Testis (tissue), 2 donors: ENCODE results near the gene KRT13.

Experiments used
- POLR2A ChIP-seq: fragments of 450-650 bp; IDR thresholded peaks from one replicate; pipeline ENCODE4 v1.6.1; 2017; ENCODE audit warnings: antibody characterized with exemption, mild to moderate bottlenecking, moderate library complexity
- TF ChIP-seq, protein P1 (sequence below), 3 experiments: fragments of 450-650 bp in 2 of 3; fragments of 200-600 bp in 1 of 3; sonication (generic) in 1 of 3; IDR thresholded peaks; one replicate each; pipeline ENCODE4 v1.5.1; 2016 to 2019; ENCODE audit warnings: antibody characterized with exemption in 3 of 3, mild to moderate bottlenecking in 2 of 3, moderate library complexity in 1 of 3

DNA sequence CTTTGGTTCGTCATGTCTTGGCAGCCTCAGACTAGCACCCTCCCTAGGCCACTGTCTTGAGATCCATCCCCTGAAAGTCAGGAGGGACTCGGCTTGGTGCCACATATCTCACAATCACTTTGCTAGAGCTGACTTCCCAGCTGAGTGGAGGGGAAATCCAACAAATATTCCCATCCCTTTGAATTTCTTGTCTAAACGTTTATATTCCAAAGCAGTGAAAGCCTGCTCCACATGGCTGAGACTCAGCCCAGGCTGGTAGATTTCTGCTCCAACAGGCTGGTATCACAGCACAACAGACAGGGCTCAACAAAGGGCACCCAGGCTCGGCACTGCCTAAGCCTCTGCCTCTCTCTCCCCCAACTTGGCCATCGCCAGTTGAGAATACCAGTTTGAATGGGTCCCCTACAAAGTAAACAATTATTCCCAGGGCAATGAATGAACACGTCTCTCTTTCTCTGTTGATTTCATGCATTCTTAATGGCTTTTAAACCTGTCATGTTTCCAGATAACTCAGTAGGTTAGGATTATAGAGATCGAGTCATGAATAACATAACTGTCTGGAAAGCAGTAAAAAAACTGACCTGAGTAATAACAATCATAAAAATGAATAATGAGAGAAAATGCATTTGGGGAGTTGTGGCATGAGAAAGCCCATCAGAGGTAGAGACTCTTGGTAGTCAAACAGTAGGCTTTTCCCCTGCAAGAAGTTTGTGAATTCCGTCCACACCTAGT is 1.0 kb downstream of the KRT13 start:
- TF ChIP-seq, protein P1, sequence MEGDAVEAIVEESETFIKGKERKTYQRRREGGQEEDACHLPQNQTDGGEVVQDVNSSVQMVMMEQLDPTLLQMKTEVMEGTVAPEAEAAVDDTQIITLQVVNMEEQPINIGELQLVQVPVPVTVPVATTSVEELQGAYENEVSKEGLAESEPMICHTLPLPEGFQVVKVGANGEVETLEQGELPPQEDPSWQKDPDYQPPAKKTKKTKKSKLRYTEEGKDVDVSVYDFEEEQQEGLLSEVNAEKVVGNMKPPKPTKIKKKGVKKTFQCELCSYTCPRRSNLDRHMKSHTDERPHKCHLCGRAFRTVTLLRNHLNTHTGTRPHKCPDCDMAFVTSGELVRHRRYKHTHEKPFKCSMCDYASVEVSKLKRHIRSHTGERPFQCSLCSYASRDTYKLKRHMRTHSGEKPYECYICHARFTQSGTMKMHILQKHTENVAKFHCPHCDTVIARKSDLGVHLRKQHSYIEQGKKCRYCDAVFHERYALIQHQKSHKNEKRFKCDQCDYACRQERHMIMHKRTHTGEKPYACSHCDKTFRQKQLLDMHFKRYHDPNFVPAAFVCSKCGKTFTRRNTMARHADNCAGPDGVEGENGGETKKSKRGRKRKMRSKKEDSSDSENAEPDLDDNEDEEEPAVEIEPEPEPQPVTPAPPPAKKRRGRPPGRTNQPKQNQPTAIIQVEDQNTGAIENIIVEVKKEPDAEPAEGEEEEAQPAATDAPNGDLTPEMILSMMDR (IDR thresholded peaks at IDR 0.05) = no peak
- TF ChIP-seq POLR2A = no peak
